Nucleus accumbens (tissue), 56 donors: ENCODE data around the gene NSDHL.
"Not testable (repeated sequence)": the region's sequence is repeated elsewhere in the genome, so short reads cannot be mapped to it uniquely, and the experiment has no call there.

ENCODE experiments used
- DNase-seq, 56 donors: peaks; one replicate each; lab custom pipeline; 2025; lab: John Stamatoyannopoulos, UW

The NSDHL gene

DNA sequence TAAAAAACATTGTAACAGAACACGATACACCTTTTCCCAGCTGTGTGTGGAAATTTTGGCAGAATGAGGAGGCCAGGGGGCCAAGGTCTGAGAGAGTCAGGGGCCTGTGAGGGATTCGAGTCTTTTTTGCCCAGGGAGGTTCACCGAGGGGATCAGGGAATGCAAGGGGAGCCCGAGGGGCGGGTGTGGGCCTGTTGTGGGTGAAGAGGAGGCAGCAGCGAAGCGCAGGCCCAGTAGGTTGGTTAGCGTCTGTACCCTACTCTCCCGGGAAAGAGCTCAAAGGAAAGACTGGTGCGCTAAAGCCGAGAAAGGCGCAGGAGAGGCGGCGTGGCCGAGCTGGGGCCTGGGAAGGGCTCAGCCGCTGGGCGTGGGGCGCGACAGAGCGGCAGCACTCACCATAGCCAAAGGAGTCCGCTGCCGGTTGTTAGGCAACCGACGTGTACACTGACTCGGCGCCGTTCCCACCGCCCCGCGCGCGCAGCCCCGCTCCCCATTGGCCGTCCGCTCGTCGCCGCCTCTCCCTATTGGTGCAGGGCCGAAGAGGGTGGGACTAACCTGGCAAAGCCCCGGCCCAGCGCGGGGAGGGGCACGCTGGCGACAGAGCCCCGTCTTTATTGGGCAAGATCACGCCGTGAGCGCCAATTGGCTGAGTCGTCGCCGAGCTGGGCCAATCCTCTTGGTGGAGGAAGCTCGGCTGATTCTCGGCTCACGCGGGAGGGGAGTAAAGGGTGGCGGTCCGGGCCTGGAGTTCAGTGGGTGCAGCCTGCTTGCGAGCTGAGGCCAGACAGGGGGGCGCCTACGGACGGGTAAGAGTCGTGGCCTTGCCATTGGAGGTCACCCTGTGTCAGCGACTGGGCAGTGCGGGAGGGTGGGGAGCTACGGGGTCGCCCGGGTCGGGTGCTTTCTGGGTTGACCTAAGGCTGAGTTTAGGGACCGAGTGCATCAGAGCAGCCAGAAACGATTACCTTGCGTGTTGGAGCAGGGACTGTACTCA lies at the start of gene NSDHL, which contains the start of gene CETN2:
NSDHL (plus strand) TSS at position 752 of the 994 bp plus-strand sequence. CDS start 15,262 bp downstream, outside the sequence.
CETN2 (minus strand) TSS at position 446 of the 994 bp plus-strand sequence; CDS start at position 399, 47 bp downstream.
- DNase-seq, result peak; percentile 43 to 96 (median 92)

DNA sequence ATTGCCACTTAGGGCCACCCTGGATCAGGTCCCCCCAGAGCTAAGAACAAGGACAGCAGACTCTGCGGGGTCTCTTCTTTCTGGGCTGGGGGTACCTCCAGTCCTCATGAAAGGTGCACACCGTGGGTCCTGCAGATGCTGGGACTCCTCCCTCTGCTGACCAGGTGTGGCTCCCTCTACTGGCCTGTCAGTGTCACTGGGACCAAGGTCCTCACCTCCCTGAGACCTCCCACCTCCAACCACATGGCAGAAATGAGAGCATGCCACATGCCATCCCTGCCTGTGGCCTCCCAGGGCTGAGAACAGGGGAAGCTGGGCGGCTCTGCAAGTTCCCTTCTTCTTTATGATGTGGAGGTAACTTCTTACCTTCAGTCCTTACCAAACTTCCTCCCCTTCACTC lies 43.8 kb upstream of the NSDHL start:
- DNase-seq, result not testable (repeated sequence)

GRCh38 chrX:152798945-152799344 lies 31.9 kb upstream of the NSDHL start:
- DNase-seq, result no peak

DNA sequence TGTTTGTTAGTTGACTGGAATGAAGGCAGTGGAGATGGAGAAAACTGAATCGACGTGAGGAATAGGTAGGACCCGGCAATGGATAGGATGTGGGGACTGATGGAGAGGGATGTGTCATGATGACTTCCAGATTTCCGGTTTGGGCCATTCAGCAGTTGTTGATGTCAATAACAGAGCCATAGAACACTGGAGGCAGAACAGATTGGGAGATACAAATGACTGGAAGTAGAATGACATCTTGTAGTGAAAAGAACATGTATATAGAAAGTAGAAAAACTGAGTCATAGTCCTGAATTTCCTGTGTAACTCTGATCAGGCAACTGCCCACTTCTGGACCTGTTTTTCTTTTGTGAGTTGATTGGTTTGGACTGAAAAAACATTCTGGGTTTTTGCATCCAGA lies 24.8 kb upstream of the NSDHL start:
- DNase-seq, result no peak

- DNase-seq, result peak in 33 of 56 donors; percentile 1 to 64 (median 20)
These were observed 20.5 kb upstream of the NSDHL start for GRCh38 chrX:152810403-152810802.

GRCh38 chrX:152813206-152813605 lies 17.7 kb upstream of the NSDHL start:
- DNase-seq, result no peak

DNA sequence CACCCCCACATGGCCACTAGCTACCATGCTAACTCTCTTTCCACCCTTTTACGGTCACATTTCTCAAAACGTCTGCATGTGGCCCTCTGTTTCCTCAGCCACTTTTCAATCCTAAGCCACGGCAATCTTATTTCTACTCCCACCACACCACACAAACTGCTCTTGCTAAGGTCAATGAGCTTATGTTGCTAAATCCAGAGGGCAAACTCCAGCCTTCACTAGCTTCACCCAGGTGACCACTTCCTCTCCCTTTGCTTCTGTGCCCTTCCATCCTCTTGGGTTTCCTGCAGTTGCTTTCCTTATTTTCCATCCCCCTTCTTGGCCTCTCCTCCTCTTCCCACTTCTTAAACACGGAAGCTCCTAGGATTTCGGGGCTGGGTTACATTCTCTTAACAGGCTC lies 16.8 kb upstream of the NSDHL start:
- no peak for DNase-seq

DNA sequence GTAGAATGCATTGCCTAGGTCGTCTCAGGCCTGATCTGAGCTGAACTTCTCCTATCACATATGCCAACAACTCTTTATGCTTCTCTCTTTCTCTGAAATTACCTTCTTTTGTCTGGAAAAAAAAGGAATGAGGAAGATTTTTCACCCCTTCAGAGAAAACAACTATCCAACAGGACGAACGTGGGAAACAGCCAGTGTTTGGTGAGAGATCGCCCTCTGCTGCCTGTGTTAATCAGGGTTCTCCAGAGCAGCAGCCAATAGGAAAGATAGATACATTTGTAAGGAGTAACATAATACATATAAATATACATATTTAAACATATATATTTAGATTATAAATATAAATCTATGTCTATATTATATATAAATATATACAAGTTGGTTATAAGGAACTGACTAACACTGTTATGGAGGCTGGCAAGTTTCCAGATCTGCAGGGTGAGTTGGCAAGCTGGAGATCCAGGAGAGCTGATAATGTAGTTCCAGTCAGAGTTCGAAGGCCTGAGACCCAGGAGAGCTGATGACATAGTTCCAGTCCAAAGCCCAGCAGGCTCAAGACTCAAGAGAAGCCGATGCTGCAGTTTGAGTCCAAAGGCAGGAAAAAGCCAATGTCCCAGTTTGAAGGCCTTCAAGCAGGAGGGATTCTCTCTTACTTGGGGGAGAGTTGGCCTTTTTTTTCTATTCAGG lies 13.6 kb upstream of the NSDHL start:
- DNase-seq, result peak in 30 of 56 donors; percentile 0 to 62 (median 8)

GRCh38 chrX:152818356-152818755 lies 12.5 kb upstream of the NSDHL start:
- no peak for DNase-seq

GRCh38 chrX:152819266-152819665 lies 11.6 kb upstream of the NSDHL start:
- no peak for DNase-seq

- DNase-seq, result no peak
These were observed 11.1 kb upstream of the NSDHL start for GRCh38 chrX:152819732-152820131.

- peak in 8 of 56 donors; percentile 2 to 33 (median 4) for DNase-seq
These were observed 9.6 kb upstream of the NSDHL start for GRCh38 chrX:152821145-152821765.

DNA sequence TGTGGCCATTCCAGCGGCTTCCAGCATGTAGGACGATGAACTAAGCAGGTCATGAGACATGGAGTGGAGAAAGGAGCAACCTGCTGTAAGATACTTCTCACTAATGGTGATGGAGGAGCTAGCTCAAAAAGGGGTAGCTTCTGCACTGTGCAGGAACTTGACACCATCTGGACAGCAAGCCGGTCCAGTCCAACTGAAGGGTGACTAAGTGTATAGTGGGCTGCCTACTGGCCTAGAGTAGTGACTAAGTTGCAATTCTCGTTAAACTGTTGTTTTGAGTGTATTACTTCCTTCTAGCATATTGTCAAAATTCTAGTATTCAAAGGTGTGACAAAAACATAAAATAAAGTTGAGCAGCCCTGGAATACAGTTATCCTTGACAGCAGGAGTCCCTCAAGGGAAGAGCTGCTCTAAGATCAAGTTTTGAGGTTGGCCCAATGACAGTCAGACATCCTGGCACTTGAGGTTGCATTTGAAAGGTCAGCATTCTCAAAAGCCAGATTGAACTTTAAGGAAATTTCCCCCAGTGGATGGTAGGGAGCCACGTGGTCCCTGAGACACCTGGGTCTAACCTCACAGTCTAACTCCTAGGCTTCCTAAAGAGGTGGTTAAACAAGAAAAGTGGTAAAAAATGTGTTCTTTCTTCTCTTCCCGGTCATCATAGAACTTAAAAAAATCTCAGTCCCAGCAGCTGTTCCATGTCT lies 8.3 kb upstream of the NSDHL start:
- DNase-seq, result no peak

DNA sequence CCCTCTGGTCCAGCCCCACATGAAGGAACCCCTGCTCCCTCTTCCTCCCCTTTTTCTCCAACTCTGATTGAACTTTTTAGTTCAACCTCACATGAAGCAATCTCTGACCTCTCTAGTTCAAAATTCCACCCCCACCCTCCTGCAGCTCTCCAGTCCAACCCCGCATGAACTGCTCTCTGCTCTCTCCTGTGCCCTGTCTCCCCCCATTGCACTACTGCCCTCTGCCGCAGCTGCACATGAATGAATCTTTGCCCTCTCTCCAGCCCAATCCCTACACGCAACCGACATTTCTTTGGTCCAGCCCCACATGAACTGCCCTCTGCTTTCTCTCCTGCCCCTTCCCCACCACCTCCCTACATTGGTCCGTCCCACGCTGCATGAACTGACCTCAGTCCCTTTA lies 7.2 kb upstream of the NSDHL start:
- no peak for DNase-seq

GRCh38 chrX:152824841-152825374 lies 6.0 kb upstream of the NSDHL start:
- no peak for DNase-seq

GRCh38 chrX:152831391-152831790 lies 528 bp downstream of the NSDHL start:
- no peak for DNase-seq

DNA sequence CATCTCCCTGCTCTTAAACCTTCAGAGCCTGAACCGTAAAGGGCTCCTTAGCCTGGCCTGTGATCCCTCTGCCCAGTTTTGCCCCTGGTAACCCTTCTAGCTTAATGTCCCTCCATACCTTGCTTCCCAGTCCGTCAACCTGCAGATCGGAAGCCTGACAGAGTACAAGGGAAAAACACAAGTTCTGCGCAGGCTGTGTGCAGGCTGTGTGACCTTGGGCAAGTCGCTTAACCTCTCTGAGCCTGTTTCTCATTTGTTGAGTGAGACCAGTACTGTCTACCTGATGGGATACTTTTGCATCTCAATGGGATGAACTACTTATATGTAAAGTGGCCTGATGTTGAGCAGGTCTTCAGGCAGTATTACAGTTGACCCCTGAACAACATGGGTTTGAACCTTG lies 1.7 kb downstream of the NSDHL start:
- DNase-seq, result no peak

DNA sequence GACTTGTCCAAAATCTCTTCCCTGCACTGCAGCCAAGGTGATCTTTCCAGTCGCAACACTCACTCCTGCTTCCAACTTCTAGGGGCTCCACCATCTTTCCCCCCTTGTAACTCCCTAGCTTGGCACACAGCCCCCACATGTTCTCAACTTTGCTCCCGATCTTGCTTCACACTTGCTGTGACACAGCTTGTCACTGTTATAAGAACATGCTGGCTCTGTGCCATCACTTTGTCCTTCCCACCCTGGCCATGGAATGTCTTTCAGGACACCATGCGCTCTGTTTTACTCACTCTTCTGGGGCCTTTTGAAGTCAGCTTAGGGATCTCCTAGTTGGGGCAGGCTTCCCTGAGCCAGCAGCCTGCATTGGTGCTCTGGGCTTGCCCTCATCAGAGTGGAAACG lies 2.5 kb downstream of the NSDHL start:
- no peak for DNase-seq

DNA sequence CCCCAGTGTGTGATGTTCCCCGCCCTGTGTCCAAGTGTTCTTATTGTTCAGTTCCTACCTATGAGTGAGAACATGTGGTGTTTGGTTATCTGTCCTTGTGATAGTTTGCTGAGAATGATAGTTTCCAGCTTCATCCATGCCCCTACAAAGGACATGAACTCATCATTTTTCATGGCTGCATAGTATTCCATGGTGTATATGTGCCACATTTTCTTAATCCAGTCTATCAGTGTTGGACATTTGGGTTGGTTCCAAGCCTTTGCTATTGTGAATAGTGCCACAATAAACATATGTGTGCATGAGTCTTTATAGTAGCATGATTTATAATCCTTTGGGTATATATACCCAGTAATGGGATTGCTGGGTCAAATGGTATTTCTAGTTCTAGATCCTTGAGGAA lies 4.6 kb downstream of the NSDHL start:
- not testable (repeated sequence) for DNase-seq

GRCh38 chrX:152842772-152843338 lies 12.0 kb downstream of the NSDHL start:
- no peak for DNase-seq
